Measurements from ENCODE around the gene ABCC4.

Gene ABCC4

DNA sequence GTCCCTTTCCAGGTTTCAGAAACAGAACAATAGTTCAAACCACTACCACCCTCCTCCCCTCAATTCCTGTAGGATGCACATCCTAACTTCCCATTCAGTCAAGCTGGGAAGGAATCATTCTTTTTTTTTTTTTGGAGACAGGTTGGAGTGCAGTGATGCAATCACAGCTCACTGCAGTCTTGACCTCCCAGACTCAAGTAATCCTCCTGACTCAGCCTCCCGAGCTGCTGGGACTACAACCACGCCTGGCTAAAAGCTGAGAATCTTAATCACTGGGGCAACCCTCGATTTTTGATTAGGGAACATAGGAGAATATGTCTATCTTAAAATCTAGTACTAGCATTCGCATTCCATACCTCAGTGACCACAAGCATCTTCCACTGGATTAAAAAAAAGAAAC, 146.2 kb downstream of the ABCC4 start:
- peak; percentile 4 for DNase-seq

DNA sequence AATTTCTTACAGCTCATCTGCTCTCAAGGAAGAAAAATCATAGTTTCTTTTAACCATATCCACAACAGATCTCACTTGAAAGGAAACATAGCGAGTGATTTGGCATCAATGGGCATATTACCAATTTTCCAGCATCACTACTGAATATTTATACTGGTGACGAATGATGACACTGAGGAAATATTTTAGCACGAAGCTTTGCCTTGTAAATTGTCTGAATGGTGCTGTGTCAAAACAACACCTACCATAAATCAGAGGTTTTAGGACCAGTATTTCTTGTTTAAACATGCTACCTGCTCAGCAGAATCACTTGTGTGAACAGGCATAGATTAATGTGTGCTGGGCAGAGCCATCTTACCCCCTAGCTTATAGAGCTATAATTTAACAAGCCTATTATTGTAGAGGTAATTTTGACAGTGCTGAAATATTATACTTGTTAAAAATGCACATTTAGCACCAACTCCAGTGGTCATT, 146.8 kb downstream of the ABCC4 start:
- peak; percentile 6 for DNase-seq

DNA sequence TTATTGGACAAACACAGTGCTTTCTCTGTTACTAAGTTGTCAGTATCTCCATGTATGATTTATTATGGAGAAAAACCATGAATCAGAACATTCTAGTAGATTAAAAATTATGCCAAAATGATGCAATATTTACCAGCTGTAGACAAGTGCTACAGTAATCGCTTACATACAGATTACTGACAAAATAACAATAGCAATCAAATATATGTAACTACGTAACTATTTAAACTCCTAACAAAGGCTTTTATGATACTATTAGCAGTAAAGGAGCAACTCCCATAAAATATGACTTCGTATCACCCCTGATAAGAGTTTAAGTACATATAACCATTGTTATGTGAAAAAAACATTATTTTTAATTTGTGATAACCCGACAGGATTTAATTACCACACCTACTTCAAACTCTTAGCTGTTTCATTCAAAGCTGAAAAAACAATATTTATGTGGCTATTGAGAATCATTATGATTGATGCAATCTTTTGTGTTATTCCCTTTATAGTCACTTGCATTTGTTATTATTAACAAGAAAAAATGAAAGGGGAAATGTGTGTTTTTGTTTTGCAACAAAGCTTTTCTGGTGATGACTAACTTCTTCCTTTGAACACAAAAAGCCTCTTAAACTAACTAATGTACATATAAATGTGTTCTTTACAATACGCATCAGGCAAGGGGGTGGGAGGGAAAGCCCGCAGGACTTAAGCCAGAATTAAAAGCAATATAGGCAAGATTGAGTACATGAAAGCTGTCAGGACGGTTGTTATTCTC, 147.4 kb downstream of the ABCC4 start:
- peak; percentile 11 for DNase-seq

DNA sequence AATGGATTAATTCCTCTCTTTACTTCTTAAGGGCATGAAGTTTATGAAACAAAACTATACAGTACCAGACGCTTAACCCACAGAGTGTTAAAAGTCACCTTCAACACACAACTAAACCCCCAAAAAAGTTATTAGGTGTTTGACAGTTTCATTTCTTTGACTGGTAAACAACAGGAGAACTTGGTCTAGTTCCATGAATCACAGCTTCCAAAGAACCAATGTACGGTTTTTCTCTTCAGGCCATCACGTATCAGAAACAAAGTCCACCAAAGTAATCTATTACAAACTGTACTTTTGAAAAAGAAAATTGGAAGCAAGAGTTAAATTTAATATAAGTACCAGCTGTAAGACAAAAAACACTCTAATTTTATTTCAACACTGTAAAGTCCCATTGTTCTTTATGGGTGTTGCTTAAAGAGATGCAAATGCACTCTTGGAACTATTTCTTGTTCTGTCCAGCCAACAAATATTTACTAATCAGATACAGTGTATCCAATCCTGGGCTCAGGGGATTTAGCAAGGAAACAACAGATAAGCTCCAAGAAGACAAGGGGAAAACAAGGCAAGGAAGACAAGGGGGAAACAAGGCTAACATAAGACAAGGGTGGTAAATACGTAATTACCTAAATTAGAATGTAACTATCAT, 149.2 kb downstream of the ABCC4 start:
- DNase-seq = no peak

DNA sequence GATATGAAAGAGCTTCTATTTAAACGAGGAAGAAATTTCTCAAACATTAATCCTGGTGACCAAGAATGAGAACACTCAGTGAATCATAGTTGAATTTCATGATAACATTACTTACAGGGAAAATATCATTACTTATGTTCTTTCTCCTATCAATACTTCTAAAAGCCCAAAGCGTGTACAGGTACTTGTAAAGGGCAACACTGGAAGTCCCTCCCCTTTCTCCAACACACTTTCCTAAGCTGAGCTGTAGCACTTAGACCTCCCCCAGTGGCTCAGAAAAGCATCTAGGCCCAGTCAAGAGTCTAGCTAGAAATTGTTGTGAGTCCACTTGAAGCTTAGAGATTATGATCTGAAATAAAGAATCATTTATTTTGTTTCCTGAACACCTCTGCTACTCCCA, 150.7 kb downstream of the ABCC4 start:
- no peak for DNase-seq

DNA sequence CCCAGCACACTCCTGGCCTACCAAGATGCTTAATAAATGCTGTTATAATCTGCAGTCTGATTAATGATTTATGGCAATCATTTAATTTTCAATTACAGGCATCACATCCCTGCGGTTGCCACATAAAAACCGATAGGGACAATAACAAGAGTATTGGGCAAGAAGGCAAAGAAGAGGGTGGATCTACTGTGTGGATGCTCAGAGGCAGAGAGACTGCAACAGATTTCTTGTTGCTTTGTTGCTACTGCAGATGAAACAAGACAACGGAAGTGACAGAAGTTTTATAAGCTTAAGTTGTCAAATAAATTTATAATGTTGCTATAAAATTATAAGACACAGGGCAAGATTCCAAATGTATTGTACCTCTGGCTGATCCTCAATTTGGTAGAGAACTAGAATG, 154.8 kb downstream of the ABCC4 start:
- no peak for DNase-seq

DNA sequence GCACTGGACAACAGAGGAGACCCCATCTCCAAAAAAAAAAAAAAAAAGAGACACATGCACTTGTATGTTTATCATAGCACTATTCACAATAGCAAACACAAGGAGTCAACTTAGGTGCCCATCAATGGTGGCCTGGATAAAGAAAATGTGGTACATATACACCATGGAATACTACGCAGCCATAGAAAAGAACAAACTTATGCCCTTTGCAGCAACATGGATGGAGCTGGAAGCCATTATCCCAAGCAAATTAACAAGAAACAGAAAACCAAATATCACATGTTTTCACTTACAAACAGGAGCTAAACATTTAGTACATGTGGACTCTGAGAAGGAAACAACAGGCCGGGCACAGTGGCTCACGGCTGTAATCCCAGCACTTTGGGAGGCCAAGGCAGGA, 155.7 kb downstream of the ABCC4 start:
- no peak for DNase-seq

DNA sequence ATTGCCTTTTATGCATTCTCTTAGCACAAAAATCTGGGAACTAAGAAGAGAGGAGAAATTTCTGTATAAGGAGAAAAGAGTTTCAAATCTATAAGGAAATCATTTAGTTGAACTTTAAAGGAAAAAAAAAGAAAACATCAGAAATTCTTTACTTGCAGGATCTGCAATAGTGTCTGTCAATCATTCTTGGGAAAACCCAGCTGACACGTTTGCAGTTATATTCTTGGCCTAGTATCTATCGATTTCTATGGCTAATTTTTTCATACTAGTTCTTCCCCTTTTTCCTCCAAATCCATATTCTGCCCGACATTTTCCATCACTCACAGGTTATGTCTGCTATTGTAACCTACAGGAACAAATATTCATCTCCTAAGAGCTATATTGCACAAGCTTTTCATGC, 160.7 kb downstream of the ABCC4 start:
- DNase-seq = no peak

DNA sequence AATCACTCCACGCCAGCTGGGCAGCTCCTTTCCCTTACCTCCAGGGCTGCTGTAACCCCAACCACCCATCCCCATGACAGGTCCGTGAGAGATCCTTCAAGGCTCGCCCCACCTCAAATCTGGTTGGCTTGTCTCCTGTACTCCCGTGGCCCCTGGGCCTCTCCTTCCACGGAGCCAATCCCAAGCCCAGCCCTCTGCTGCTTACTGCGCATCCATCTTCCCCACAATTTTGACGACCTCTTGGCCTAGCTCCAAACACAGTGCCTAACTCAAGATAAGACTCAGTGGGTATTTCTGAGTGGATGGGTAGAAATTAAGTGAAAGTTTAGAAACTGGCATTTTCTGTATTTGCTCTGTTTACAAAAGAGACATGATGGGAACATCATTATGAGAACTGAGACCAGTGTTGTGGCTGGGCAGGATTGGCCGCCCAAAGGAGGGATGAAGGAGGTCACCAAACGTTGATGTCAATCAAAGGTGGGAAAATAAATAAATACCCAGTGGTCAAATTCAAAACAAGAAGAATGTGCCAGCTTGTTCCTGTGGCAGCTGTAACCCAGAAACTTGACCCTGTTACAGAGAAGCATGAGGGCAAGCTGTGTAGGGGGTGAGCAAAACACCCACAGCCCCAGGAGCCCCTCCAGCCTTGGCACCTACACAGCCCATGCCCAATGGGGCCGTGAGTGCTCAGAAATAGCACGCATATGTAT, 162.2 kb downstream of the ABCC4 start:
- DNase-seq = no peak

DNA sequence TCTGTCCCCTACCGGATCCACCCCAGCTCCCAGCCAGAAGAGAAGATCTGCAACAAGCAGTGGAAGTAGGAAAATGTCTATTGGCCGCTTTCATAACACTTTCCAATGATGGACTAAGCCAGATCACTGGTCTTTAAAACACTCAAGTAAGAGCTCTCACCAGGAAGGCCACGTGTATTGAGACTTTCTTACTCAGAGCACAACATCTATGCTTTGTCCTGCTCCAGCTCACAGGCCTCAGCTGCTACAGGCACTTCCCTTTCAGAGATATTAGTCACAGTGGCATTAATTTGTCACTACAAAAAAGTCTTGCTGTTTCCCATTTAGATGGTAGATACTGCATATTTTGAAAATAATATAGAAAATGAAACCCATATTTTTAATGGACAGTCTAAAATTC, 164.2 kb downstream of the ABCC4 start:
- peak; percentile 47 for DNase-seq

DNA sequence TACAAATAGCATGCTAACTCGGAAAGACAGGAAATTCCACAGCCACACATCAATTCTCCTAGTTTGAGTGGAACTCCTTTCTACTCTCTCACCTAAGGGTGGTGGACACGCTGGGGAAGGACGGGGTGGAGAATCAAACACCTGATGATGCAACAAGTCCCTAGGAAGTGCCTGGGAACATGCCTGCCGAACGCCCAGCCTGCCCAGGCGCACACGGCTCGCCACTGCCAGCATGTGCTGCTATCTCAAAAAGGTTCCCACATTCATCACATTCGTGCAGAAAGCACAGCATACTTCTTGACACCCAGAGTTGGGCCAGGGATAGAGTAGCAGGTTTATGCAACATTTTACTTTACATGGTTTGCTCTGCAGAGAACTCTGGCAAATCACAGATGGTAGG, 164.6 kb downstream of the ABCC4 start:
- no peak for DNase-seq

DNA sequence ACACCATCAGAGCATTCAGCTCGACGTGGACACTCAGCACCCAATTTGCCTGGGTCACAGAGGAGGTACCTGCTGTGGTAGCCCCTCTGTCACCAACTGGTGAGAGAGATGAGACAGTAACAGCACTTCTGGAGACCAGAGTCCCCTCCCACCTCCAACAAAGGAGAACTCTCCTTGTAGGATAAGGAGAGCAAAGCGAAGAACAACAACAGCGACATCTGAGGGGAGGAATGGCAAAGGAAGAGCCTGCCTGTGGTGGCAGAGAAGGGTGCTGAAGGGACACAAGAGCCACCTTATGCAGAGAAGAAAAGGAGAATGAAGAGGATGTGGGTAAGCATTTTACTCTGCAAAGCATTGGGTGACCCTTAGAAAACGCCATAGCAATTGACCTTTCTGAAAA, 167.8 kb downstream of the ABCC4 start:
- DNase-seq = no peak

DNA sequence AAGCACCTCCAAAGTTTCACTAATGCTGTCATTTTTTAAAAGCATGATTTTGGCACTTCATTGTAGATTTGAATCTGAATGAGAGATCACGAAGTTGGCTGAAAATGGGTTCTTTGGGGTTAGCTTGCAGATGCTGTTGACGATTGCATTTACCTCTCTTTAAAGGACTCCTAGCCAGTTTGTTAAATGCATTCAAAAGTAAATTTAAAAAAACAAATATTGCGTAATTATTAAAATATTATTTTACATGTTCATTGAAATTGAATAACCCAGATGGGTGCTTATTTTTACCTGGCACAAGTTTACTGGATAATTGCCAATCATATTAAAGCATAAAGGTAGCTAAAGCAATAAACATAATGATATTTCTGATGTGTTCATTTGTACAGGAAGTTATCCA, 172.2 kb downstream of the ABCC4 start:
- no peak for DNase-seq

DNA sequence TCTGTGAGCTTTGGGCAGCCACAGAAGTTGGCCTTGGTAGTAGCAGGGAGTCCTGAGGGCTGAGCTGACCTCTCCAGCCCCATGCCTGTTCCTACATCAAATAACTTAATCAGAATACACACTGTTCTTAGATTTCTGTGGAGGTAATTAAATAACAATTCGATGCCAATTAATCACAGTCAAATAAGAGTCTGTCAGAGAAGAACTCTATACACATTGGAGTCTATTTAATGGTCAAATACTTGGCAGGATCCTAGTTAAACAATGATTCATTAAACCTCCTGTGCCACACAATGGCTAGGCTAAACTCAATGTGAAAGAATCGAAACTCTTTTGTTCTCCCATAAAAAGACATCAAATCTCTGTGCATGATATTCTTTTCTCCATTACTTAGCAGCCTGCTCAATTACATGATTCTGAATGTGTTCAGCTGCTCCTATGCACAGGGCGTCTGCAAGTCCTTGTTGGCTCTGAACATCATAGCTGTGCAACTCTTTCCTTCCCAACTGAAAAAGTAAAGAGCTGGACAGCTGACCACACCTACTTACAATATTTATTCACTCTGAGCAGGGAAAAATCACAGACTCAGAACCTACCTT, 173.1 kb downstream of the ABCC4 start:
- DNase-seq = no peak

DNA sequence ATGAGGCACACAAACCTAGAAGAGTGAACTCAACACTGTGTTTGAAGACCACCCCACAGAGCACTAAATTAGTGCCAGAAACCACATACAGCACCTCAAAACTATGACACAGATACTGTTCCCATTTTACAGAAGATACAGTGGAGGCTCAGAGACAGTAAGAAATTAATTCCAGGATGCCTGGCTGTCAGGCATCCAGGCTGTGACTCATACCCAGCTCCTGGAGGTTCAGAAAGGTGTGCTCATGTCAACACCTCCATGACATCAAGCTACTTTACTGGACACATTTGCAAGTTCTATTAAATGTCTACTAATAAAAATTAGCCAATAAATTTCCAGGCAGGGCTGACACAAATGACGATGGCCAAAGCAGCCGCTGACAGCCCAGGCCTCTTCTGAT, 176.3 kb downstream of the ABCC4 start:
- DNase-seq = no peak

DNA sequence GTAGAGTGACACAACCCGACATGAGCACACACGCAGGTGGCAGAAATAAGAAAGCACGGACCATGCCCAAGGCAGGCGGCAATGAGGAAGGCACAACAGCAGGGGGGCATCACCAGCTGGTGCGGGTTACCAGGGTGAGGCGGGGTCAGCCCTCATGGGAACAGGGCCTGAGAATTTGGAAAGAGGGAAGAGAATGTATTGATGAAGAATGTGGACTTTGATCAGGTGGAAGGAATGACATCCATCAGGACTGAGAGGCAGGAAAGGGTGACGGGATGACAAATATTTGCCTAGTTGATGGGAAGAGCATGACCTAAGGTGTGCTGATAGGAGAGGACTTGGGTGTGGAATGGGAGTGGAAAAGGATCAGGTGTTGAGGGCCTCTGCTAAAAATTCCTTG, 177.5 kb downstream of the ABCC4 start:
- no peak for DNase-seq

DNA sequence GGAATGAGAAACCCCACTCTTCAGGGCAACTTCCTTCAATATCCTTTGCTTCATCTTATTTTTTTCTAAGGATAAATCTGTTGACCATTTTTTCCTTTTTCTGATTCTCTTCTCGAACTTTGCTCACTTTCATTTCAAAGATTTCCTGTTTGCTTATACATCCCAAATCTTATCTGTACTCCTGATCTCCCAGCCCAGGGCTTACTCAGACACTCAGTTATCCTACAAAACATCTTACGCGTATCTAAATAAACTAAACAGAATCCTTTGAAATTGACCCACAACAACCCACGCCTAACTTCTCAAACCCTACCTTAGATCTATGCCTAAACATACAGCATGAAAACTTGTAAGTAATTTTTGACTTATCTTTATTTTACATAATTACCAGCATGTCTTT, 179.2 kb downstream of the ABCC4 start:
- DNase-seq = no peak

DNA sequence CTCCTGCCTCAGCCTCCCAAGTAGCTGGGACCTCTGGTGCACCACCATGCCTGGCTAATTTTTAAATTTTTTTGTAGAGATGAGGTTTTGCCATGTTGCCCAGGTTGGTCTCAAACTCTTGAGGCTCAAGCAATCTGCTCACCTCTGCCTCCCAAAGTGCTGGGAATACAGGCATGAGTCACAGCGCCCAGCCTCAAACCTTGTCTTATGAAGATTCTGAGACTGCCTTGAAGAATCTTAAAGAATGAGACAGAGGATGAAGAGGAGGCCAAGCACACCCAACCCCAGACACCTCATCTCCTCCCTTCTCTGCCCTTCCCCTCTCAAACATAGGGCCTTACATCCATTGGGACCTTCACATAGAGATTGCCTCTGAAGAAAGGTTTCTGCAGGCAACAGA, 179.7 kb downstream of the ABCC4 start:
- no peak for DNase-seq

DNA sequence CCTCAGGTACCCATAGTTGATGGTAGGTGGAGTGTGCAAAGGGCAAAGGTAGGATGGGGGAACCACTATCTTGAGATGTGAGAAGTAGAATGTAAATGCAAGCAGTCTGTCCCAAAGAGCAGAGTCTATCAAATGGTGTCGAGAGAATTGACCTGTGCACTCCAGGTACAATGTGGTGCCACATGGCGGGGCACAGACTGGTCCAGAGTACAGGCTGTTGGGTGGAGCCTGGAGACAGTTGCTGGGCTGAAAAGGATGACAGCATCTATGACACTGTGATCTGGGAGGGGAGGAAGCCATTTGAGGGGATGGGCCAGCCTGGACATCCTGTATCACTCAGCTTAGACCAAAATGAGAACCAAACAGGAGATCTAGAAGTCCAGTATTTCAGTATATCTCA, 180.6 kb downstream of the ABCC4 start:
- DNase-seq = no peak

DNA sequence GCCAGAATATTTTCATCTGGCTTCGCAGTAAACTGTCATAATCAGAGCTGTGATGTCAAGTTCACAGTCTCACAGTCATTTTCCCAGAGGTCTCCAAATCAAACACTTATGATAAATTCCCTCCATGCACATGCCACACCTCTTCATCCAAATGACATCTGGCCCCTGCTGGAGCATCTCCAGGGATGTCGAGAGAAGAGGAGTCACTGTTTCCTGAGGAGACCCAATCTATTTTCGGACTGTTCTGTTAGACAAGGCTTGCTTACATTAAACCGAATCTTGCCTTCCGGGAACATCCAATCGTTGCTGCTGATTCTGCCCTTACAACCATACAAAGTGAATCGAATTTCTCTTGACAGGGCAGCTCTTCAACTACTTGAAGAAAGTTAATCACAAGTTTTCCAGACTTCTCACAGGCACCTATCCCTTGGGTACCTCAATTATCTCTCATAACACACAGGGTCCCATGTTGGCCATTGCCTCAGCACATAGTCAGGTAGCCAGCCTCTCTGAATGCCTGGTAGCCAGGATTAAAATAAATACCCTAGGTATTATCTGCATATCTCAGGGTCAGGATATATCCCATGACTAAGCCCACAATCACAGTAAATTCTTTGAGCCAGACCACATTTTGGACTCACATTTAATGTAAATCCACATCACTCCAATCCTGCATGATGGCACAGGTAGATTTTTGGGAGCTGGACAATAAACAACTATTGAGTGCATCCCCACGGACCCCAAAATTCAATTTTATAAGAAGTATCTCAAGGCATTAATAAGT, 182.5 kb downstream of the ABCC4 start:
- no peak for DNase-seq

DNA sequence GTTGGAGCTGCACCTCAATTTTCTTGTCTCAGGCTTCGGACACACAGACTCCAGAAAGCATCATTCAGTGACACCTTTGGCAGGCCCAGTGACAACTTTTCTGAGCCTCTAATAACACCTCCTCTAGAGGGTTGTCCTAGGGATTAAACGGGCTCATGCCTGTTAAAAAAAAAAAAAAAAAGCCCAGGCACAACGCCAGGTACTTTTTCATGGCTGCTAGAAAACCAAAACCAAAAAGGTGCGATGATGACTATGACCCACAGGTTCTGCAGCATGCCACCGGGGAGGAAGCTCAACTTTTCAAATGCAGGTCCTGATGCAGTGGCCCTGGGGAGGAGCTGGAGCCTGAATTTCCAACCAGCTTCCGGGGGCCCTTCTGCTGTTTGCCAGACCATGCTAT, 184.2 kb downstream of the ABCC4 start:
- DNase-seq = no peak

DNA sequence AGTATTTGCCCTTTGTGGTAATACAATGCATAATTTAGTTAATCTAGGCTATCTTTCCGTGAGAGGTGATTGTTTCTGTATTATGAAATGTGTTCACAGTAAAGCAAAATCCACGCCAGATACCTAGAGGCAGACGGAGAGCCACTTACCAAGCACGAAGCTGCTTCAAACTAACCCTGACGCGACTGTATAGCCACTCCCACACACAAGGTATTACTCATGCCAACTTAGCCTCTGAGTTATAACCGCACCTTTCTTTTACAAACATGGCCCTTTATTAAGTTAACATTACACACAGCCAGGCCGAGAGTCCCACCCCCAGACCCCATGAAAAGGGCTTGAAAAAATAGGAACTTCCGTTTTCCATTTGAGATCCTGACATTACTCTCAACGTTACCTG, 185.7 kb downstream of the ABCC4 start:
- DNase-seq = peak; percentile 21

DNA sequence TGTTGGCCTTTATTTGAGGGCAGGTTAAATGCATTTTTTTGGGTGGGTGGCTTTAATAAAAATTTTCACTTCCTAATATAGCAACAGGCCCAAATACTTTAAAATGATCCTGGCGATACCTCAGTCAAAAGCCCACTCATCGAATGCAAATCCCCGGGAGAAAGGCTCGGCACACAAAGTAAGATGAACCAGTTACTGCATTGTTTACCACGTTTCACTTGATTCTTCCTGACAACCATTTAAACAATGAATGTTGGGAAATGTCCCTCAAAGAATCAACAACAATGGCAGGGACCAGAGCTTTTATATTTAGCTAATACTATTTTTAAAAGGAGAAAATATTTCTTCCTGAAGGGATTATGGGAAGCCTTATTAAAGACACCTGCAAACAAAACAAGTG, 187.7 kb downstream of the ABCC4 start:
- no peak for DNase-seq

Measured in fibroblast of skin of back (primary cell).